HUES48 (cell line): ENCODE results near the gene SCN4A.
"Not testable (repeated sequence)": the region's sequence is repeated elsewhere in the genome, so short reads cannot be mapped to it uniquely, and the experiment has no call there.

Experiments
- H3K27ac ChIP-seq: one replicate; pipeline ENCODE4 v1.7.0; 2013; ENCODE audit warnings: low read depth, low read length, inconsistent platforms
- H3K27me3 ChIP-seq: 2 replicates; pipeline ENCODE4 v1.6.1; 2013; ENCODE audit warnings: mild to moderate bottlenecking, low read length; ENCODE audit not compliant: control insufficient read depth, insufficient read depth
- H3K36me3 ChIP-seq: 2 replicates; pipeline ENCODE4 v1.6.1; 2013; ENCODE audit warnings: low read length; ENCODE audit not compliant: control insufficient read depth, insufficient read depth
- H3K4me1 ChIP-seq: 2 replicates; pipeline ENCODE4 v1.6.1; 2013; ENCODE audit warnings: mild to moderate bottlenecking, low read length; ENCODE audit not compliant: control insufficient read depth, insufficient read depth
- H3K4me3 ChIP-seq: 2 replicates; pipeline ENCODE4 v1.5.1; 2013; ENCODE audit warnings: mild to moderate bottlenecking, low read depth, low read length
- H3K9ac ChIP-seq: 2 replicates; pipeline ENCODE4 v1.6.1; 2013; ENCODE audit warnings: mild to moderate bottlenecking, low read depth, low read length, moderate library complexity
- H3K9me3 ChIP-seq: 2 replicates; pipeline ENCODE4 v1.6.1; 2013; ENCODE audit warnings: low read length; ENCODE audit not compliant: control insufficient read depth, insufficient read depth

SCN4A gene

DNA sequence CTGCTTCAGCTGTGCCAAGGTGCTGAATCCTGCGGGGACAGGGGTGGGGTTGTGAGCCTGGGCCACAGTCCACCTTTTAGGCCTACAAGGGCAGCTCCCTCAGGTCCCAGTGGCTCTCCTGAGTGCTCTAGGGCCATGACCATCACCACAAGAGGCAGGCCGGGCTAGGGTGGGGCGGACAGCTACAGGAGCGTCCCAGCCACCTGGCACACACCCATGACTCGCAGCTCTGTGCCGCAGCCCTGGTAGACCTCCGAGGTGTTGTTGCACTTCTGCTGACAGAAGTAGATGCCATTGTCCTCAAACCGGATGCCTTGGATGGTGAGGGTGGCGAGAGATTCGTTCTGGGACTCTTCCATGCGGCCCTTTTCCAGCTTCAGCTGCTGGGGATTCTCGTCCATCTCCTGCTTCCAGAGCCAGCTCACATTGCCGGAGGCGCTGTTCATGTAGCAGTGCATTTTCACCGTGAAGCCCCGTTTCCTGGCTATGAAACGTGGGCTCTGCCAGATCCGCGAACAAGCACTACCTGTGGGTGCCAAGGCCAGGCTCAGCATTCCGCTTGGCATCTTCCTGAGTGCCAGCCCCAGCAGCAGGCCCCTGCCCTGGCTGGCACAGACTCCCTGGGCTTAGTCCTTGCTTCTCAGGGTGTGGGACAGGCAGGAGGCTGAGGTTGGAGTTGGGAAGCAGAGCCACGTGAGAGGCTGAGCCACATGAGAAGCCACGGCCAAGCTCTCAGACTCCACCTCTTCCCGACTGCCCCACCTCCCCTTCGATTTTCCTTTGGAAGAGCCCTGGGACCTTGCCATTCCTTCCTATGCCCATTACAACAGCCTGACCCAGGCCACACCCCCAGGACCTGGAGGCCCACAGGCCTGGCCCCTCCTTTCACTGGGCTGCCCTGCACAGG, 42.6 kb downstream of the SCN4A start:
- Histone ChIP-seq H3K4me1 (peaks cover 9% of the 10 kb centered on the region; the same call in 1 of the 2 replicates), H3K9me3 (no peaks in the 10 kb centered on the region), H3K36me3 (no peaks in the 10 kb centered on the region), H3K4me3 (no peak overlapping the region), H3K9ac (no peak overlapping the region), H3K27me3 (no peaks in the 10 kb centered on the region), H3K27ac (no peak overlapping the region)

DNA sequence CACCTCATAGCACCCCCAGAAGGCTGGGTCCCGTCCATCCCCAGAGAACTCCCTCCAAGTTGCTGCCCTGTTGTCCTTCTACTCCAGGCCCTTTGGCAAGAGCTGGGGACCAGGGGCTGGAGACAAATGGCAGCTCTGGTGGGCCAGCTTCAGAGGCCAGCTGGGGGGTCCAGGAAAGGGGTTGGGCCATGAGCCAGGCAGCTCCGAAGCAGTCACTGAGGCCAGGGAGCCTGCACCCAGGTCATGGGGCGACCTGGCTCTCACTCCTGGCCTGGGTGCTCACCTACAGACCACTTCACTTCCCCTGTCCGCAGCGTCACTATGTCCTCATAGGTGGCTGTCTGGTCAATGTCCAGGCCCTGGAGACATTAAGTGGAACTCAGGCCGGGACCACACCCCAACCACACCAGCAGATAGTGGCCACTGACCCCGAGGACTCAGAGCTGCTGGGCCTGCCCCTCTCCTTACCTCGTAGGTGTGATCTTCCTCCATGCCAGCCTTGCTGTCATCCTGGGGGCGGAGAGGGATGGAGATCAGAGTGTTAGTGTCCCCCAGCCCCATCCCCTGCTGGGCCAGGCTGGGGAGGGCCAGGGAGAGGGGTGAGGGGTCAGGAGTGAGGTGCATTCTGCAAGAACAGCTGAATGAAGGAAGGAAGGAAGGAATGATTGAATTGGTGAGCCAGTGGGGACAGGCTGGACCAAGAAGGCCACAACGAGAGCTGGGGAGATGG, 43.6 kb downstream of the SCN4A start:
- Histone ChIP-seq H3K9me3 (no peaks in the 10 kb centered on the region), H3K27ac (no peak overlapping the region), H3K27me3 (no peaks in the 10 kb centered on the region), H3K4me3 (no peak overlapping the region), H3K36me3 (no peaks in the 10 kb centered on the region), H3K9ac (no peak overlapping the region), H3K4me1 (peaks cover 9% of the 10 kb centered on the region; the same call in 1 of the 2 replicates)

DNA sequence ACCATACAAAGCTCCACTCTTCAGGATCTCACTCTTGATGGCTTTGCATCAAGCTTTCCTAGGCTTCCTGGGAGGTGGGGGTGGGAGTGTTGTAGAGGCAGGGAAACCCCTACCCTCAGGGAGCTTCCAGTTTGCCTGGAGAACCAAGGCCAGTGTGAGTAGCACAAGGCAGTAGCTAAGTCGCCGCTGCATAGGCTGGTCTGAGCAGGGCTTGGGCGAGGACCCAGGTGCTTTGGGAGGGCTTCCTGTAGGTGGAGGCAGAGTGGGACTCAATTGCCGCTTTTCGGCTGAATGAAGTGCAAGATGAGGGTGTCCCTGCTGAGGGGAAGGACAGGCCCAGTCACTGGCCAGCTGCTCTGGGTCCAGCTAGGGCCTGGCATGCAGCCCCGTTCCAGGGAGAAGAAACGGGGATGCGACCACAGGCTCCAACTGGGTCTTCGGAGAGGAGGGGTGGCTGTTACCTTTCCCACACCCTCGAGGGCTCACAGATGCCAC, 44.5 kb downstream of the SCN4A start:
- no peaks in the 10 kb centered on the region for H3K27me3 ChIP-seq
- no peaks in the 10 kb centered on the region for H3K9me3 ChIP-seq
- no peaks in the 10 kb centered on the region for H3K36me3 ChIP-seq
- peaks cover 9% of the 10 kb centered on the region; the same call in 1 of the 2 replicates for H3K4me1 ChIP-seq
- H3K4me3 ChIP-seq, result no peak overlapping the region
- H3K27ac ChIP-seq, result no peak overlapping the region
- H3K9ac ChIP-seq, result no peak overlapping the region

DNA sequence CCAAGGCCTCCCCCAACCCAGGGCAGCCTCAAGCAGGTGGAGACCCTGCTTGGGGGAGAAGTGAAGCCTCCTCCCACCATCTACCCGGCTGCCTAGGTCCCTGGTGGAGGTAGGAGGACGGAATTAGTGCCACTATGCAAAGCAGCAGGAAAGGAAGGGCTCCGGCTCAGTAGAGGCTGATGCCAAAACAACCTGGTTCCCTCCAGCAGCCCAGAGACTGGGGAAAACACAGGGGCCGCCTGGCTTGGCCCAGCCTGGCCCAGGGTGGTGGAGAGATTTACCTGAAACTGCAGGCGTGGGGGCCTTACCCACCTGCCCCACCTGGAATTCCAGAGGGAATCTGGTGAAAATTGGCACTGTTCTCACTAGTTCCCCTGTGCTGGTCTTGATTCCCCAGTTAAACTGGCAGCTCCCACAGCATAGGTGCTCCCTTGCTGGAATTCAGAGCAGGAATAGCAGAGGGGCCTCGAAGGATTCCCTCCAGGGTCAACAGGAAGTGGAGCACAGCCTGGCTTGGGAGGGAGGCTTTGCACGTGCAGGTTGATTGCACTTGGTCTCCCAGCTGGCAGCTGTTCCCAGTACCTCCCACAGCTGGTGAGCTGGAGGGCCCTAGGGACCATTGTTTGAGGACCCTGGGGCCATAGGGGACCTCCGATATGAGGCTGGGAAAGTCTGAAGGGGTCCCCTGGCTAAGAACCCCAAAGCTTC, 45.1 kb downstream of the SCN4A start:
- peaks cover 8% of the 10 kb centered on the region; the same call in 1 of the 2 replicates for H3K4me1 ChIP-seq
- no peaks in the 10 kb centered on the region for H3K9me3 ChIP-seq
- no peaks in the 10 kb centered on the region for H3K27me3 ChIP-seq
- no peaks in the 10 kb centered on the region for H3K36me3 ChIP-seq
- no peak overlapping the region for H3K27ac ChIP-seq
- no peak overlapping the region for H3K4me3 ChIP-seq
- H3K9ac ChIP-seq, result no peak overlapping the region

DNA sequence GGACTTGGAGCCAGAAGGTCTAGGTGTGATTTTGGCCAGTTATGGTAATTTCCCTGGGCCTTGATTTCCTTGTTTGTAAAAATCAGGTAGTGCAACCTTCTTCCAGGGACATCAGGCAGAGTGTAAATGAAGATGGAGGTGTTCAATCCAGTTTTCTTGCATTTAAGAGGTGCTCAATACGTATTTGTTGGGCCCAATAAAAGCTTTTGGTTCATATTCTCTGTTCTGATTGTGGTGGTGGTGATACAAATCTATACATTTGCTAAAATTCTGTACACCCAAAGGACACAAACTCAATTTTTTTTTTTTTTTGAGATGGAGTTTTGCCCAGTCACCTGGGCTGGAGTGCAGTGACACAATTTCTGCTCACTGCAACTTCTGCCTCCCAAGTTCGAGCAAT, 46.6 kb downstream of the SCN4A start:
- H3K4me3 ChIP-seq, result no peak overlapping the region
- H3K27ac ChIP-seq, result no peak overlapping the region
- H3K9ac ChIP-seq, result no peak overlapping the region
- no peaks in the 10 kb centered on the region for H3K4me1 ChIP-seq
- H3K36me3 ChIP-seq, result no peaks in the 10 kb centered on the region
- H3K9me3 ChIP-seq, result no peaks in the 10 kb centered on the region
- H3K27me3 ChIP-seq, result no peaks in the 10 kb centered on the region

DNA sequence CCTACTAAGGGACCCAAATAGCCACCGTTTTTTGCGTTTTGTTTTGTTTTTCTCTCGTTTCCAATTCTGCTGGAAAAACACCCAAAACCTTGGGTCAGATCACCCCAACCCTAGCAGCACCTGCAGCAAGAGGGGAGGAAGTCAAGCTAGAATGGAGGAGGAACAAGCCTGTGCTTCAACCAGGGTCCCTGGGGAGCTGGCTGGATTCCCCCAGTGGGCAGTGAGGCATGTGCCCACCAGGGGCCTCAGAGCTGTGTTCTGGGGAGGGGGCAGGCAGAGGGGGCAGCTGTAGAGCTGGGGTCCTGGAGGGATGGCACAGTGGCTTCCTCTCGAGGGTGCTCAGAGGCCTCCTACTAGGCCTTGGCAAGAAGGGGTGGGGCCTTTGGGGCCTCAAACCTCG, 47.1 kb downstream of the SCN4A start:
- Histone ChIP-seq H3K27me3 (no peaks in the 10 kb centered on the region), H3K27ac (no peak overlapping the region), H3K4me3 (no peak overlapping the region), H3K36me3 (no peaks in the 10 kb centered on the region), H3K9ac (no peak overlapping the region), H3K9me3 (no peaks in the 10 kb centered on the region), H3K4me1 (no peaks in the 10 kb centered on the region)

DNA sequence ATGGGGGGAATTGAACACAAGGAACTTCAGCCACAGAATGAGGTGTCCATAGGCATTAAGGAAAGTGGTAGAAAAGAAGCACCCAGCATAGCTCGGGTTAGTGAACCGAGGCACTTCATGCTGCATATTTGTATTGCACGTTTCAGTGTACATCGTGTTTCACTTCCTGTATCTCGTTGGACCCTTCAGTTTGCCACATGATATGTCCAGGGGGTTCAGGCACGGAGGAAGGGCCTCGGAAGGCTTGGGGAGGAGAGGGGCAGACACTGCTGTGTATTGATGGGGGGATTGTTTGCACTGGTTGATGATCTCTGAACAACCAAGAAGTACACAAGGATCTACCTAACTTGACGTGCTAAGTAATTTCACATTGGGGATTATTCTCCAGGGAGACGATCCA, 50.3 kb downstream of the SCN4A start:
- not testable (repeated sequence) for H3K27ac ChIP-seq, H3K9me3 ChIP-seq, H3K4me1 ChIP-seq, H3K27me3 ChIP-seq, H3K36me3 ChIP-seq, H3K9ac ChIP-seq, H3K4me3 ChIP-seq

DNA sequence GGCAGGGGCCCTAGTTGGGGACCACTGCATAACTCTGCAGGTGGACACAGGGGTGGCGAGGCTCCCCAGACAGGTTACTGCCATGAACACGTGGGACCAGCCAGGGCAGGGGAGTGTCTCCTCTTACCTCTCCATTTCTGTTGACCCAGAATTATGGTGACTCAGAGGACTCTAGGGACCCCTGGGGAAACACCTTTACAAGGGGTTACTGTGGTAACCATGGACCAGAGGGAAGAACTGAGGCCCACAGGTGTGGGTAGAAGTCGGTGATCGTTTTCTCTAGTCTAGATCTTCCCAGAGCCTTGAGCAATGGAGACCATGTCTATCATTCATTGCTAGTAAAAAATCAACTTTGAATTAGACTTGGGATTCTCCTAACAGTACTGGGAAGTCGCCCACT, 51.9 kb downstream of the SCN4A start:
- not testable (repeated sequence) for H3K9me3 ChIP-seq, H3K27me3 ChIP-seq, H3K36me3 ChIP-seq, H3K4me1 ChIP-seq, H3K9ac ChIP-seq, H3K27ac ChIP-seq, H3K4me3 ChIP-seq

DNA sequence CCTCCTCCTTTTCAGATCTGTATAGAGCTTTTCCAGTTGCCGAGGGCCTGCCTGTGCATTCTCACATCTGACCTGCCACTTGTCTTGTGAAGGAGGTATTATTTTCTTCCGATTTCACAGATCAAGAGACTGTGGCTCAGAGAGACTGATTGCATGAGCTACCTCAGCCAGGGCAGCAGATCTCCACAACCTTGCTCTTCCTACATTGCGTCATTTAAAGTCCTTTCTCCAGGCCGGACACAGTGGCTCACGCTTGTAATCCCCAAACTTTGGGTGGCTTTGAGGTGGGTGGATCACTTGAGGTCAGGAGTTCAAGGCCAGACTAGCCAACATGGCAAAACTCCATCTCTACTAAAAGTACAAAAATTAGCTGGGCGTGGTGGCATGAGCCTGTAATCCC, 52.7 kb downstream of the SCN4A start:
- not testable (repeated sequence) for H3K9me3 ChIP-seq, H3K9ac ChIP-seq, H3K4me3 ChIP-seq, H3K4me1 ChIP-seq, H3K36me3 ChIP-seq, H3K27ac ChIP-seq, H3K27me3 ChIP-seq

DNA sequence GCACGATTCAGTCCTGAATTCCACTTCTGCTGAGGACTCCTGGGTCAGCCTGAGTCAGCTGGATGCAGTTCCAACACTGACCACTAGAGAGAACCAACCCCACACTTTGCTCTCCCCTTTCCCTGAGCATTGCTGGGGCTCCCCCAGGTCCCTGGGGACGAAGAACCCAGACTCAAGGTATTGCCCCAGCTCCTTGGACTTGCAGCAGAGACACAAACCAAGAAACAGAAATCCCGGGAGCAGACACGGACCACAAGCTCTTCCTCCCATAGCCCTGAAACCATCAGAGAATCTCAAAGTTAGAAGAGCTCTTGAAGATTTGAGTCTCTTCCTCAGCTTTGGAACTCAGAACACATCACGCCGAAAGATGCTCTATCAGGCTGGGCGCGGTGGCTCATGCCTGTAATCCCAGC, 53.4 kb downstream of the SCN4A start:
- Histone ChIP-seq H3K27me3 (no peaks in the 10 kb centered on the region; the same call in 1 of the 2 replicates), H3K36me3 (no peaks in the 10 kb centered on the region), H3K4me1 (no peaks in the 10 kb centered on the region; the same call in 1 of the 2 replicates), H3K9ac (no peak overlapping the region), H3K27ac (no peak overlapping the region), H3K9me3 (no peaks in the 10 kb centered on the region), H3K4me3 (no peak overlapping the region)
